ENCODE measurements around the gene WNT9A. TPM values are rescaled to one million over a fixed set of nuclear protein-coding genes. Genes with fewer than 3 reads are reported as not detected.

Gene WNT9A
- total RNA-seq, 1 experiment from 2014 or later: 22.2 TPM

- Histone ChIP-seq H2AFZ (ENCODE audit: low read length) (no peak overlapping the region), H3K4me3 (ENCODE audit: low read length) (no peak overlapping the region), H3F3A (ENCODE audit: low read length, unreplicated experiment) (no peaks in the 10 kb centered on the region), H3K9me2 (replicated peaks; ENCODE audit: low read length) (no peaks in the 10 kb centered on the region), H3K4me1 (ENCODE audit: insufficient read depth, low read length) (no peaks in the 10 kb centered on the region), H3K36me3 (ENCODE audit: low read depth, low read length) (no peaks in the 10 kb centered on the region), H3K9ac (ENCODE audit: low read length) (no peak overlapping the region), H3K27me3 (ENCODE audit: low read length) (no peaks in the 10 kb centered on the region), H3K4me2 (ENCODE audit: low read length) (no peak overlapping the region), H4K20me1 (ENCODE audit: low read length) (no peaks in the 10 kb centered on the region), H3K79me2 (ENCODE audit: low read length) (no peaks in the 10 kb centered on the region), H3K27ac (ENCODE audit: low read length) (no peak overlapping the region), H3K9me3 (ENCODE audit: low read length) (no peaks in the 10 kb centered on the region)
- intact Hi-C loops (cut with micrococcal nuclease): no loop called here
- no peak for TF ChIP-seq EZH2phosphoT487 (IDR thresholded peaks at IDR 0.05; ENCODE audit: borderline replicate concordance, low read length)
- no peak for TF ChIP-seq CTCF (conservative IDR thresholded peaks at IDR 0.05; ENCODE audit: low read depth, low read length)
- TF ChIP-seq EZH2 (IDR thresholded peaks at IDR 0.05; ENCODE audit: low read length, unreplicated experiment): no peak
- POLR2A ChIA-PET (ENCODE audit: unreplicated experiment): no interaction called here
- no TSS peak for BruUV-seq (replicated peaks)
- no peak for DNase-seq
- CTCF ChIA-PET: no interaction called here
- ATAC-seq: no peak
Observed at GRCh38 chr1:227901239-227901905, 46.4 kb downstream of the WNT9A start.

GRCh38 chr1:227900571-227901051 lies 47.1 kb downstream of the WNT9A start:
- CTCF ChIA-PET: no interaction called here

More at GRCh38 chr1:227900571-227901051, 47.1 kb downstream of the WNT9A start:
- no peaks in the 10 kb centered on the region for H4K20me1 ChIP-seq (ENCODE audit: low read length)
- POLR2A ChIA-PET (ENCODE audit: unreplicated experiment): no interaction called here
- H3K9ac ChIP-seq (ENCODE audit: low read length): no peak overlapping the region
- TF ChIP-seq EZH2 (IDR thresholded peaks at IDR 0.05; ENCODE audit: low read length, unreplicated experiment): no peak
- no peak for TF ChIP-seq EZH2phosphoT487 (IDR thresholded peaks at IDR 0.05; ENCODE audit: borderline replicate concordance, low read length)
- no peak for TF ChIP-seq CTCF (conservative IDR thresholded peaks at IDR 0.05; ENCODE audit: low read depth, low read length)
- no peak overlapping the region for H3K4me2 ChIP-seq (ENCODE audit: low read length)
- H3K9me2 ChIP-seq (replicated peaks; ENCODE audit: low read length): no peaks in the 10 kb centered on the region
- H2AFZ ChIP-seq (ENCODE audit: low read length): no peak overlapping the region
- no peaks in the 10 kb centered on the region for H3F3A ChIP-seq (ENCODE audit: low read length, unreplicated experiment)
- ATAC-seq: no peak
- H3K27ac ChIP-seq (ENCODE audit: low read length): no peak overlapping the region
- no peaks in the 10 kb centered on the region for H3K4me1 ChIP-seq (ENCODE audit: insufficient read depth, low read length)
- no peaks in the 10 kb centered on the region for H3K79me2 ChIP-seq (ENCODE audit: low read length)
- no peaks in the 10 kb centered on the region for H3K27me3 ChIP-seq (ENCODE audit: low read length)
- no TSS peak for BruUV-seq (replicated peaks)
- no peak for DNase-seq
- no peaks in the 10 kb centered on the region for H3K36me3 ChIP-seq (ENCODE audit: low read depth, low read length)
- no peaks in the 10 kb centered on the region for H3K9me3 ChIP-seq (ENCODE audit: low read length)
- H3K4me3 ChIP-seq (ENCODE audit: low read length): no peak overlapping the region
- intact Hi-C loops (cut with micrococcal nuclease): no loop called here

Data from PC-3 (cell line).